ENCODE results near the gene BTG2. TPM values are rescaled to one million over a fixed set of nuclear protein-coding genes. Genes with fewer than 3 reads are reported as not detected.
A peak's percentile ranks its signal among the peaks of the same experiment; 100 is the strongest.

Gene BTG2
- total RNA-seq, 1 experiment from 2014 or later = 30.4 TPM

DNA sequence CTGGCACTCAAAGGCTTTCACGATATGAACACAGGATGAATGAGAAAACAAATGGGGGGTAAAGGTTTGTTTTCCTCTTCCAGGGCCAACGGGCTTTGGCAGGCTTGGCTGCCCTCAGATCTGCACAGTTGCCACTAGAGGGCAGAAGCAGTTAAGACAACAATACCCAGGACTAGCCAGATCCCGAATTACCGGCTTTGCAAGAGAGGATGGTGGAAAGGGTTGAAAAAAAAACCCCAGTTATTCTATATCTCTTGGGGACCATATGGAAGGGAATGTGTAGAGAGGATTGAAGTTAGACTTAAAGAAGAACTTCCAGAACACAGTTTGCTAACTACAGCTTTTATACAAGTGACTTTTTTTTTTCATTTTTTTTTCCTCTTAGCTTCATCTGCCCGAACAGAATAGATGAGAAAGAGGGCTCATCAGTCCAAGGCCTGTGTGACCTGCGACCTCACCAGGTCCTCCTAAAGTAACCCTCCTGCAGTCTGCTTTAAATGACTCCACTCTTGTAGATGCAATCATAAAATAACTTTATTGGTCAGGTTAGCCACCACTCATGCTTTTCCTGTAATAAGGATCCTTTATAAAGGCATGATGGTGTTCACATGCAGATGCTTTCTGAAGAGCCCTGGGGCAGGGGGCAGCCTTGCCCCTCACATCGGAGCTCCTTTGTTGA, 34.9 kb downstream of the BTG2 start:
- peak; percentile 74 for DNase-seq (ENCODE audit: low read depth)

DNA sequence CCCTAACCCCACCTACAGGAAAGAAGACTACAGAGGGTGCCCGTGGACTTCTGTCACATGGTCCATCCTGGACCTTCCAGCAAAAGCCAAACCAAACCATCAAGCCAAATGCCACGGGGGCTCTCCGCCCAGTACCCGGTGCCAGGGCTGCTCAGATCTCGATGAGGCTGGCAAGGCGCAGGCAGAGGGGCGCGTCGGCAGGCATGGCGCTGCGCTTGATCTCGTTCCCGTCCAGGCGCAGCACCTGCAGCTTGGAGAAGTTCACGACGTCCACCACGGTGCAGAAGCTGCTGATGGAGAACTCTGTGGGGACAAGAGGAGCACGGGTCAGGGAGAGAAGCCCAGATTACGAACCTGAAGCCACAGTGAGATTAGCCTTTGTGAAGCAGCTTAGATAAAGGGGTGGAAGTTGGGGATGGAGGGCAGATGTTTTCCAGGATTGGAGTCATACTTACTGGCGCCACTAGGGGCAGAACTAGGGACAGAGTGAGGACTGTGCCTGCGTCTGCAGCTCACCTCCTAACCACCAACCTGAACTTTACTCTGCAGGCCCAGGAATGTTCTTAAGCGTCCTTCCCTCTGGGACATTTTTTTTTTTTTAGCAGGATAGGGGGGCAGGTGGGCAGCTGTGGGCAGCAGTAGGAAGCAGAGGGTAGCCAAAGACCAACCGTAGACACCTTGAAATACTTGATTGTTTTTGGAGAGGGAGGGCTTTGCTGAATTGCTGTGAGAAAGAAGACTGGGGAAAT, 37.0 kb downstream of the BTG2 start:
- no peak for DNase-seq (ENCODE audit: low read depth)

DNA sequence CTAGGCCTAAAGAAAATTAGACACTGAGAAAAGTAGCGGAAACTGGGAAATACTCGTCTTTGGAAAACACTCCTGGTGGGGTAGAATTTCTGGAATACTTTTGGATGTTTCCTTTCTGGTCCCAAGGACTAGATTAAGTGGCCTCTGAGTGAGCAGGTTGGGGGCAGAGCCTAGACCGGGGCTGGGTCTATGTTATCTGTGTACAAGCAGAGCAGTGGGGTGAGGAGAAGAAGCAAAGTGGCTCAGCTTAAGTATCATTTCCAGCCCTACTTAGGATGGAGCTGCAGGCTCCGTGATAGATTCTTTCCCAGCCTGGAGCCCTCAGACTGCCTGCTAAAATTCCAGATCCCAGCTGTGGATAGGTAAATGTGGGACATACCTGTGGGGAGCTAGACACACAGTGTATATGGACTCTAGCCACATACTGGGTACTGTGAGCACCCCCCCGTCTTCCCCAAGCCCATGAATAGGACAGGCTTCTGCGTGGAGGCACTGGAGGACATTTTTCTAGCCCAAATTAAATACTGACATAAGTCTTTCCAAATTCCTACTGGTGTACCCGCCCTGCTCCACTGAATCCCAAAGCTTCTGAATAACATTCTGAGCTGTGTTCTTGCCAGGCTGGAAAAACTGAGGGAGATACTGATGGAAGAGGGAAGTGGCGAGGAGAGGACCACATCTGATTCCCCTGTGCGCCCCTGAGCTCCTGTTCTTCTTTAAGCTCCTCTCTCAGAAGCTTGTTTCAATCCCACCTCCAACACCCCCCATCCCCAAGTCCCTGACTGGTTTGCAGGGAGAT, 38.8 kb downstream of the BTG2 start:
- no peak for DNase-seq (ENCODE audit: low read depth)

DNA sequence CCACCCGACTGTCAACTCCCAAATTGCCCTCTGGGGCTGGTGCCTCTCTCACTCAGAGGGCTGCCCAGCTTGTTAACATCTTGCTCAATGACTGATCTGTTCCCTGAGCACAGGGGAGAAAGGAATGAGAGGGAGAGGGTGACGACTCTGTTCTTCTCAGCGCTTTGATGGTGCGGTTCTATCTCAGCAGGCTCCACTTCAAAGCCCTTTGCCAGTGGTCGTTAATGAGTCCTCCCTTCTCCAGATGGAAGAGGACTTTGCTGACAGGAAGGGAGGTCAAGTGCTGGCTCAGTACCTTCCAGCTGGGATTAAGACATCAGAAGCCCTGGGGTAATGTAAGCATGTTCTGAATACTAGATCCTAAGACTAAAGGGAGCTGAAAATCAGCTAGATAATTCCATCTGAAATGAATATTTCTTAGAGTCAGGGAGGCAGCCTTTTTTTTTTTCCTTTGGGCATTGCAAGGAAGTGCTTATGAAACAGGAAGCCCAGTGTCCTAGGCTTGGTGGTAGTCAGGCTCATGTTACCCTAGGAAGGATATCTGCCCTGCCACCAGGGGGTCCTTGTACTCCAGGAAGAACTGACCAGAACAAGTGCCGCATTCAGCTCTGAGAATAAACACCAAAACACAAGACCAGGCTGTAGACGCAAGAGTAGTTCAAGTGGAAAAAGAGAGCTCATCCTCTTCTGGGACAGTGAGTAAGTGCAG, 40.9 kb downstream of the BTG2 start:
- no peak for DNase-seq (ENCODE audit: low read depth)

DNA sequence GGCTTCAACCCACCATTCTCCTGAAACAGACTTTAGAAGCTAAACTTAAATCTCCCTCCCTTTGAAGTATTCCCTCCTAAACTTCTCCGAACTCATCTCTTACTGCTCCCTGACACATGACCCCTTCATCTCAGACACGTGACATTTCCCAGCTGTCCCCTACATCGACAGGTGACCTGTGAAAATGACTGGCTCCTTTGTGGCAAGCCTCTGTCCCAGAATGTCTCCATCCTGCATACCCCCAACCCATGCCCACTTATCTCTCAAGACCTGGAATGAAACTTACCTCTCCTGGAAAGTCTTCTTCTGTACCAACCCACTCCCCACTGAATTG, 41.4 kb downstream of the BTG2 start:
- DNase-seq (ENCODE audit: low read depth) = no peak

DNA sequence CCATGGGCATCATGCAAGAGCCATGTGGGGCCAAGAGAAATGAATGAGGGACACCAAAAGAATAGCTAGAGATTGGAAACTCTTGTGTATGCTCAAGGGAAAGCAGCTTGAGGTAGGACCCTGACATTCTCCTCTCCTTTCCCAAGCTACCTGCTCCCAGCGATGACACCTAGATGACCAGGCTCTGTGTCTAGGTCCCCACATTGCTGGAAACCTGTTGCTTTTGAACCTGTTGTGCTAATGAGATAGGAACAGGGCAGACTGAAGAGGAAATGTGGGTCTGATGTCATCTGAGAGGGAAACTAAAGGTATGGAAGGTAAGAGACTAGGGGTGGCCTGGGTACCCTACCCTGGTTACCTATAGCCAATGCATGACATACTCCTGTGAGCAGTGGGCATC, 43.8 kb downstream of the BTG2 start:
- no peak for DNase-seq (ENCODE audit: low read depth)

DNA sequence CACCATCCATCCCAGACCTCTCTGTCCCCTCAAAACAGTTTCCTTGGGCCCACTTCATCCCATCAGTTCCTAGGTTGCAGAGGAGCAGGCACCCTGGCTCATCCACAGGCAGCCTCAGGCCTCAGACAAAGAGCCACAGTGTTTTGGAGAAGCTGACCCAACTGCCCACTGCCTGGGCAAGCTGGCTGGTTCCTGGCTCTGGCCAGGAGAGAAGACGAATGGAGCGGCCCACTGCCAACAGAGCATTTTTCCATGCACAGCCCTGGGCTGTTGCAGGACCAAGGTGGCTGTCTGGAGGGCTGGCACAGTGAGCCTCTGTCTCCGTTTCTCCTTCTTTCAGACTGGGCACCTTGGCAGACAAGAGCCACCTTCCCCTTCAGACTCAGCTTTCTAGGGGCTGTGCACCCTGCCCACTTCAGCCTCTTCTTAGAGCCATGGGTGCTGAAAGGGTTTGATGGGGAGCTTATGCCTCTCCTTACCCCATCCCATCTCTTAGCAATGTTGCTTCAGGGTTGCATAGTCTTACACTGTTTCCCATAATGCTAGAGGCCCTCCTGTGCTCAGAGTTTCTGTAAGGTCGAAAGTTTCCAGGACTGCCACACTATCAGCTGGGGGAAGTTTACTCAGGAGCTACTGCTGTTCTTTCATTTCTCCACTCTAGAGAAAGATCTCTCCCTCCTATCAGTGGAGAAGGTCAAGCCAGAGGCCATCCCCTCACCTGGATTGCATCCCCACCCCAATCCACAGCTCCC, 44.6 kb downstream of the BTG2 start:
- DNase-seq (ENCODE audit: low read depth) = no peak

DNA sequence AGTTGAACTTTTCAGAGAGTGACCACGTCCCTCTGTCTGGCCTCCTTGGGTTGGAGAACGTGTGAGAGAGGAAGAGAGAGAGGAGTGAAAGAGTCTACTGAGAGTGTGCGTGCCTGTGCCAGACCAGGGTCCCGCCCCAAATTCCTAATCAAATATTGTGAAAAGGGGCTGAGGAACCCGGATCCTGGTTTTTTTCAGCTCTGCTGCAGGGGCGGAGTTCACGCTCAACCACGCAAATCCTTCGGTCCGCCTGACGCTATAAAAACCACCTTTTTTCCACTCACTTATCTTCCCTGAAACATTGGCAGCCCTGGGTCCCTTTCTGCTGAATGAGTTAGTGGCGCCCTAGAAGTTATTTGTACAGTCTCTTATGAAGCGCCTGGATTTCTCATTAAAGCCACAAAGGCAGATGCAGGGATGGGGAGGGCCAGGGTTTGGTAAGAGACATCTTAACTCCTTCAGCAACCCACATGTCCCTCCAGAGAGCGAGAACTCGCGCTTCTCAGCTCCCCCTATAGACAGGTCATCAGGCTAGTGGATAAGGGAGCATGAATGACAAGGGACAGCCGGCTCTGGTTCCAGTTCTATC, 45.8 kb downstream of the BTG2 start, which contains the start of gene FMOD:
Gene FMOD (minus strand): TSS at position 86 of the 589 bp plus-strand sequence. CDS start 2,852 bp downstream, outside the sequence.
- DNase-seq (ENCODE audit: low read depth) = peak; percentile 59

DNA sequence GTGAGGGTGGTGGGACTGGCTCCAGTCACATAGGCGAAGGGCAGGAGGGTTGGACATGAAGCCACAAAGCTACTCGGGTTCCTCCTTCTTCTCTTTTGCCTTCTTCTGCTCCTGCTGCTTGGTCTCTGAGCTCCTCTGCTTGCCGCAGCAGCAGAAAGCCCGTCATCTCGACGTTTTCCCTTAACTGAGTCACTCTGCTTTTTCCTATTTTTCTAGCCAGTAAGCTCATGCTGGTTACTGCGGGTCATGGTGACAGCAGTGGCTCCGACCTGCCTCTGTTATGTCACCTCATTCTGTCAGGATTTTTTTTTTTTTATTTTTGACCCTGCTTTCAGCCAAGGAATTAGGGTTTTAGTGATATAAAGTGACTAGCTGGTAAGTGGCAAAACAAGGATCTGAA, 48.2 kb downstream of the BTG2 start:
- no peak for DNase-seq (ENCODE audit: low read depth)

DNA sequence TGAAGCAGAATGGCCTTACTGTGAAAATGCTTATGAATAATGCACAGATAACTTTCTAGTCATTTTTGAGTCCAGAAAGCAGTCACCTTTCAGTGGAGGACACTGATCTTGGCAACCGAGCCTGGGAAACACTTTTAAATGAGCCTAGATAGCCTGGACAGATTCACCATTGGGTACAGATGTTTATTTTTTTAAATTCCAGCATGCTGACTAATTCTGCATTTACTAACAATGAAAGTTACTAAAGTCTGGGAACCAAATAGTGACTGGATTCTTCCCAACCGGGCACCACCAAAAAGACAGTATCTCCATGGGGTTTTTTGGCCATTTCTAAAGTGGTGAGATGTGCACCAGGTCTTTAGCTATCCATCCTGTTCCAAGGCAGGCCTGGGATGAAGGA, 48.9 kb downstream of the BTG2 start:
- peak; percentile 56 for DNase-seq (ENCODE audit: low read depth)

DNA sequence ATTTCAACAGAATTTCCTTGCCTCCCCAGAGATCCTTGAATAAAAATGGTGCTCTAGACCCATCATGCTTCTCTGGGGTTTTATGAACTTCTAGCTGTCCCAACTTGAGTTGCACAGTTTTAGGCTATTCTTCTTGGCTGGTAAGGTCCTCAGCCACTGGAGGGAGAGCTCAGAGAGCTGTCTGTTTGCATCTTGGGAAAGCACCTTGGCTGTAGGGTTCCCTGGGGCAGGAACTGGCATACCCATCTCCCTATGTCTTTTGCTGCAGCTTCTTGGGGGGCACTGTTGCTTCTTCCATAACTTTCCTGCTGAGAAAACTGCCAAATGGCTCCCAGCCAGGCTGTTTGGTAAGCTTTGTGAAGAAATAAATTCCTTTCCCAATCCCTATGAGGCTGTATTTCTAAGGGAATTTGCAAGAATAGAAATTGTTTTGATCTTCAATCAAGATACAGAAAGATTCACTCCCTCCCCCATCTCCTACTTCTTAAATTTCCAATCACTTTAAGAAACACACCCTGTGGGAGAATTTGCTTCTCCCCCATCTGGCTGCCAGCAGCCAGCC, 53.8 kb downstream of the BTG2 start:
- no peak for DNase-seq (ENCODE audit: low read depth)

Other genes with a start within 250 kb of the BTG2 start
- 0.13 and 5.7 TPM in 2 replicates for gene MYOG, start 219.5 kb upstream of the BTG2 start, total RNA-seq (2014; rRNA removed)
- gene ADORA1, start 177.8 kb upstream of the BTG2 start, total RNA-seq (2014; rRNA removed) = 9.7 and 19.1 TPM in 2 replicates
- 2.8 and 13.7 TPM in 2 replicates for gene MYBPH, start 129.7 kb upstream of the BTG2 start, total RNA-seq (2014; rRNA removed)
- 0.17 TPM in 1 of 2 replicates, not detected in the other for gene CHI3L1, start 118.8 kb upstream of the BTG2 start, total RNA-seq (2014; rRNA removed)
- gene CHIT1, start 75.8 kb upstream of the BTG2 start, total RNA-seq (2014; rRNA removed) = 2.4 and 3.9 TPM in 2 replicates
- 3.0 and 3.1 TPM in 2 replicates for gene FMOD, start 45.6 kb downstream of the BTG2 start, total RNA-seq (2014; rRNA removed)
- gene PRELP, start 170.3 kb downstream of the BTG2 start, total RNA-seq (2014; rRNA removed) = 0.06 TPM in 2 replicates
- not detected in 2 replicates for gene OPTC, start 188.6 kb downstream of the BTG2 start, total RNA-seq (2014; rRNA removed)